CD14-positive monocyte (primary cell): ENCODE data around the gene ACTA2. TPM values are rescaled to one million over a fixed set of nuclear protein-coding genes. Genes with fewer than 3 reads are reported as not detected.
A peak's percentile ranks its signal among the peaks of the same experiment; 100 is the strongest.

ENCODE experiments used
- DNase-seq, 3 donors: peaks; one replicate each; pipeline ENCODE4 v3.0.0-alpha.2; 2011 to 2022
- H2AFZ ChIP-seq: 2 replicates; pipeline ENCODE4 v1.6.0; 2012; ENCODE audit warnings: mild to moderate bottlenecking, low read depth, low read length, inconsistent platforms; ENCODE audit not compliant: insufficient read depth, poor library complexity, severe bottlenecking
- H3K27ac ChIP-seq, 2 donors: 1 replicate in 1 of 2; 2 replicates in 1 of 2; pipeline ENCODE4 v1.5.1; 2012 to 2013; ENCODE audit warnings: low read length in 2 of 2, control low read depth in 1 of 2, inconsistent platforms in 1 of 2, low read depth in 1 of 2, mild to moderate bottlenecking in 1 of 2
- H3K27me3 ChIP-seq, 2 donors: one replicate each; pipeline versions ENCODE4 v1.6.0 to v1.6.1; 2011 to 2013; ENCODE audit warnings: low read length in 2 of 2; ENCODE audit not compliant: control insufficient read depth in 2 of 2, insufficient read depth in 2 of 2
- H3K36me3 ChIP-seq, 2 donors: replicated peaks in 1 of 2; 1 replicate in 1 of 2; 2 replicates in 1 of 2; pipeline versions ENCODE4 v1.5.1 to v1.6.1; 2012 to 2013; ENCODE audit warnings: low read length in 2 of 2, control low read depth in 1 of 2, inconsistent platforms in 1 of 2, mild to moderate bottlenecking in 1 of 2; ENCODE audit not compliant: insufficient read depth in 2 of 2, control insufficient read depth in 1 of 2
- H3K4me1 ChIP-seq, 2 donors: 1 replicate in 1 of 2; 2 replicates in 1 of 2; pipeline versions ENCODE4 v1.5.1 to v1.6.1; 2012 to 2013; ENCODE audit warnings: low read length in 2 of 2, control low read depth in 1 of 2, inconsistent platforms in 1 of 2, mild to moderate bottlenecking in 1 of 2, moderate library complexity in 1 of 2; ENCODE audit not compliant: insufficient read depth in 2 of 2, control insufficient read depth in 1 of 2
- H3K4me2 ChIP-seq: replicated peaks from 2 replicates; pipeline ENCODE3; 2012; ENCODE audit warnings: low read length, moderate library complexity, mild to moderate bottlenecking; ENCODE audit not compliant: poor library complexity, severe bottlenecking; ENCODE audit errors: extremely low read depth
- H3K4me3 ChIP-seq, 3 experiments: fragments of 200-600 bp in 1 of 3; sonication (generic) in 1 of 3; replicated peaks in 1 of 3; 1 replicate in 2 of 3; 2 replicates in 1 of 3; pipeline ENCODE4 v1.5.1; 2011 to 2013; ENCODE audit warnings: low read length in 3 of 3, mild to moderate bottlenecking in 3 of 3, control low read depth in 2 of 3, low read depth in 2 of 3, inconsistent platforms in 1 of 3, moderate library complexity in 1 of 3
- H3K79me2 ChIP-seq: 2 replicates; pipeline ENCODE4 v1.6.0; 2012; ENCODE audit warnings: mild to moderate bottlenecking, control low read depth, inconsistent platforms, low read length, moderate library complexity; ENCODE audit not compliant: insufficient read depth
- H3K9ac ChIP-seq: 2 replicates; pipeline ENCODE4 v1.6.0; 2017; ENCODE audit warnings: low read length, mild to moderate bottlenecking; ENCODE audit not compliant: insufficient read depth, poor library complexity, severe bottlenecking
- H3K9me3 ChIP-seq, 2 donors: replicated peaks in 1 of 2; 1 replicate in 1 of 2; 2 replicates in 1 of 2; pipeline versions ENCODE4 v1.5.1 to v1.6.1; 2012 to 2013; ENCODE audit warnings: low read length in 2 of 2, control low read depth in 1 of 2; ENCODE audit not compliant: control insufficient read depth in 1 of 2, insufficient read depth in 1 of 2
- H4K20me1 ChIP-seq: 2 replicates; pipeline ENCODE4 v1.6.0; 2012; ENCODE audit warnings: mild to moderate bottlenecking, low read length, control low read depth, moderate library complexity; ENCODE audit not compliant: insufficient read depth
- H3K27ac Mint-ChIP-seq, 7 donors: one replicate each; pipeline ENCODE4 v1.8.0; 2020; ENCODE audit warnings: mild to moderate bottlenecking in 7 of 7, mixed read lengths in 7 of 7, moderate library complexity in 6 of 7, inconsistent platforms in 2 of 7
- H3K27me3 Mint-ChIP-seq, 3 donors: one replicate each; pipeline ENCODE4 v1.8.0; 2021 to 2022; ENCODE audit warnings: low read depth in 3 of 3, mild to moderate bottlenecking in 3 of 3, mixed read lengths in 3 of 3, moderate library complexity in 3 of 3, inconsistent platforms in 1 of 3
- H3K36me3 Mint-ChIP-seq, 2 donors: one replicate each; pipeline ENCODE4 v1.8.0; 2020; ENCODE audit warnings: mixed read lengths in 2 of 2, inconsistent platforms in 1 of 2, mild to moderate bottlenecking in 1 of 2
- H3K4me1 Mint-ChIP-seq: one replicate; pipeline ENCODE4 v1.8.0; 2020; ENCODE audit warnings: mild to moderate bottlenecking, mixed read lengths
- H3K4me3 Mint-ChIP-seq, 2 donors: one replicate each; pipeline ENCODE4 v1.8.0; 2020; ENCODE audit warnings: mild to moderate bottlenecking in 2 of 2, mixed read lengths in 2 of 2, moderate library complexity in 1 of 2
- H3K9me3 Mint-ChIP-seq, 7 donors: one replicate each; pipeline ENCODE4 v1.8.0; 2020 to 2022; ENCODE audit warnings: mixed read lengths in 7 of 7, mild to moderate bottlenecking in 6 of 7, moderate library complexity in 6 of 7, inconsistent platforms in 2 of 7
- CTCF ChIP-seq: fragments of 200-600 bp; IDR thresholded peaks from one replicate; pipeline ENCODE4 v1.8.0; 2022; ENCODE audit warnings: antibody characterized with exemption, mild to moderate bottlenecking
- WGBS: methylation state at CpG from one replicate; pipeline ENCODE4 v1.1.5; 2013; ENCODE audit warnings: missing lambda C conversion rate; ENCODE audit not compliant: insufficient coverage; 5-methylcytosine and 5-hydroxymethylcytosine counted together
- intact Hi-C, 2 donors: fragments of 100-400 bp; cut with micrococcal nuclease; formaldehyde crosslinking; loops; one replicate each; pipeline versions ENCODE4 v1.15.0 to v1.15.1; 2023
- polyA plus RNA-seq, 3 donors: library from polyadenylated mRNA; depleted of rRNA in 1 of 3; unstranded in 2 of 3; stranded (reverse) in 1 of 3; fragments of 300-500 nt in 2 of 3; fragments of >200 nt in 1 of 3; fragmentation: Illumina TruSeq in 2 of 3; gene quantifications; 1 replicate in 2 of 3; 2 replicates in 1 of 3; pipeline ENCODE4 v1.2.3, GENCODE V29; 2012 to 2021

ACTA2 gene
- polyA plus RNA-seq, 3 donors, result 4.4 to 12.3 (median 6.8) TPM

GRCh38 chr10:88915781-88916180 lies 36.8 kb downstream of the ACTA2 start:
- peaks cover 0 to 1% (median 0%) of the 10 kb centered on the region in 3 donors for H3K27me3 Mint-ChIP-seq
- H3K4me2 ChIP-seq, result no peak overlapping the region
- H3K79me2 ChIP-seq, result no peaks in the 10 kb centered on the region
- H3K9me3 Mint-ChIP-seq, result no peaks in the 10 kb centered on the region
- no peaks in the 10 kb centered on the region for H3K36me3 ChIP-seq
- H3K9ac ChIP-seq, result no peak overlapping the region
- H3K4me1 ChIP-seq, result no peaks in the 10 kb centered on the region
- H3K27ac ChIP-seq, result no peak overlapping the region
- H3K9me3 ChIP-seq, result no peaks in the 10 kb centered on the region
- no peak for TF ChIP-seq CTCF
- H3K4me3 Mint-ChIP-seq, result no peak overlapping the region
- no peaks in the 10 kb centered on the region for H4K20me1 ChIP-seq
- H2AFZ ChIP-seq, result no peak overlapping the region
- peaks cover 9% of the 10 kb centered on the region for H3K4me1 Mint-ChIP-seq
- peaks cover 10 to 17% of the 10 kb centered on the region in 2 donors for H3K36me3 Mint-ChIP-seq
- DNase-seq, result no peak
- H3K27ac Mint-ChIP-seq, result peak overlapping the region in 1 of 7 donors; percentile 6
- WGBS, result no CpG with 5 or more reads among the region's 2 CpGs
- no peak overlapping the region for H3K4me3 ChIP-seq
- H3K27me3 ChIP-seq, result no peaks in the 10 kb centered on the region
- intact Hi-C loops, result no loop called here

- H2AFZ ChIP-seq, result no peak overlapping the region
- H3K27me3 ChIP-seq, result no peaks in the 10 kb centered on the region
- Mint-ChIP-seq H3K36me3 (peaks cover 13 to 18% of the 10 kb centered on the region in 2 donors), H3K27ac (no peak overlapping the region), H3K9me3 (no peaks in the 10 kb centered on the region), H3K4me1 (peaks cover 9% of the 10 kb centered on the region), H3K4me3 (no peak overlapping the region), H3K27me3 (peaks cover 0 to 1% (median 0%) of the 10 kb centered on the region in 3 donors)
- WGBS, result 100% methylated on average over 1 of the region's 5 CpGs
- no peak overlapping the region for H3K27ac ChIP-seq
- H3K4me1 ChIP-seq, result no peaks in the 10 kb centered on the region
- TF ChIP-seq CTCF, result no peak
- no peak for DNase-seq
- H3K9me3 ChIP-seq, result no peaks in the 10 kb centered on the region
- H3K79me2 ChIP-seq, result no peaks in the 10 kb centered on the region
- H3K9ac ChIP-seq, result no peak overlapping the region
- intact Hi-C loops, result no loop called here
- H3K36me3 ChIP-seq, result peaks cover 0 to 2% of the 10 kb centered on the region in 2 donors
- no peaks in the 10 kb centered on the region for H4K20me1 ChIP-seq
- H3K4me3 ChIP-seq, result no peak overlapping the region
- H3K4me2 ChIP-seq, result no peak overlapping the region
Measured at GRCh38 chr10:88913788-88914187, 38.8 kb downstream of the ACTA2 start.
